Gastrocnemius medialis (tissue), 4 donors: Measurements from ENCODE around the gene CCR5.

Experiments used
- POLR2A ChIP-seq, 2 donors: fragments of 450-650 bp; IDR thresholded peaks; one replicate each; pipeline ENCODE4 v1.6.1; 2017; ENCODE audit warnings: antibody characterized with exemption in 2 of 2, mild to moderate bottlenecking in 2 of 2, moderate library complexity in 2 of 2
- TF ChIP-seq, protein P1 (sequence below), 5 experiments: fragments of 450-650 bp in 3 of 5; fragments of 200-600 bp in 2 of 5; sonication (generic) in 2 of 5; IDR thresholded peaks in 4 of 5; conservative IDR thresholded peaks in 1 of 5; 1 replicate in 4 of 5; 2 replicates in 1 of 5; pipeline ENCODE4 v1.5.1; 2016 to 2019; ENCODE audit warnings: antibody characterized with exemption in 5 of 5, mild to moderate bottlenecking in 3 of 5, moderate library complexity in 3 of 5

DNA sequence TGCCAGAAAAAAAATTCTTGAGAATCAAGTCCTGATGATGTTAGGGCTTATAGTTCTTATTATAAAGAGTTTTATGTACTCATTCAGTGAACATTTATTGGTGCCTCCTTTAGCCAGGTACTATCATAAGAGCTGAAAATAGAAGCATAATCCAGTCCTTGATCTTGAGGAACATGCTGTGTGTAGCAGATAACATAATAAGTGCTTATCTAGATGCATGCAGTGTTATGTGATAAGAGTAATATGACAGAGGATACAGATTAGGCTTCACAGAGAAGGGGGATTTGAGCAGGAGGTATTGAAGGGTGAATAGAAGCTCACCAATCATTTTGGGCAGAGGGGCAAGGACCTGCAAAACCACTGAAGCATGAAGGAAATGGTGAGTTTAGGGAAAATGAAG lies 15.8 kb upstream of the CCR5 start:
- TF ChIP-seq POLR2A (IDR thresholded peaks at IDR 0.05) = no peak
- TF ChIP-seq, protein P1, sequence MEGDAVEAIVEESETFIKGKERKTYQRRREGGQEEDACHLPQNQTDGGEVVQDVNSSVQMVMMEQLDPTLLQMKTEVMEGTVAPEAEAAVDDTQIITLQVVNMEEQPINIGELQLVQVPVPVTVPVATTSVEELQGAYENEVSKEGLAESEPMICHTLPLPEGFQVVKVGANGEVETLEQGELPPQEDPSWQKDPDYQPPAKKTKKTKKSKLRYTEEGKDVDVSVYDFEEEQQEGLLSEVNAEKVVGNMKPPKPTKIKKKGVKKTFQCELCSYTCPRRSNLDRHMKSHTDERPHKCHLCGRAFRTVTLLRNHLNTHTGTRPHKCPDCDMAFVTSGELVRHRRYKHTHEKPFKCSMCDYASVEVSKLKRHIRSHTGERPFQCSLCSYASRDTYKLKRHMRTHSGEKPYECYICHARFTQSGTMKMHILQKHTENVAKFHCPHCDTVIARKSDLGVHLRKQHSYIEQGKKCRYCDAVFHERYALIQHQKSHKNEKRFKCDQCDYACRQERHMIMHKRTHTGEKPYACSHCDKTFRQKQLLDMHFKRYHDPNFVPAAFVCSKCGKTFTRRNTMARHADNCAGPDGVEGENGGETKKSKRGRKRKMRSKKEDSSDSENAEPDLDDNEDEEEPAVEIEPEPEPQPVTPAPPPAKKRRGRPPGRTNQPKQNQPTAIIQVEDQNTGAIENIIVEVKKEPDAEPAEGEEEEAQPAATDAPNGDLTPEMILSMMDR (IDR thresholded peaks at IDR 0.05 in 4 of 5, conservative IDR thresholded peaks at IDR 0.05 in 1 of 5) = no peak
